GM19023 (cell line): ENCODE measurements around the gene RERE.
"Not testable (repeated sequence)": the region's sequence is repeated elsewhere in the genome, so short reads cannot be mapped to it uniquely, and the experiment has no call there.

Source experiments
- ATAC-seq: cut with Tn5 transposase; IDR thresholded peaks from one replicate; pipeline ENCODE4 v1.9.1; 2021; ENCODE audit warnings: mild to moderate bottlenecking, moderate library complexity; ENCODE audit not compliant: unreplicated experiment

RERE gene

GRCh38 chr1:8649027-8649426, 168.4 kb downstream of the RERE start:
- no peak for ATAC-seq

GRCh38 chr1:8646996-8647395, 170.4 kb downstream of the RERE start:
- no peak for ATAC-seq

- no peak for ATAC-seq
These were observed 171.3 kb downstream of the RERE start for GRCh38 chr1:8646189-8646588.

GRCh38 chr1:8643542-8644536, 173.6 kb downstream of the RERE start:
- peak; percentile 64 for ATAC-seq

- ATAC-seq: no peak
These were observed 175.3 kb downstream of the RERE start for GRCh38 chr1:8642114-8642513.

- no peak for ATAC-seq
These were observed 176.0 kb downstream of the RERE start for GRCh38 chr1:8641377-8641997.

- ATAC-seq: no peak
These were observed 176.5 kb downstream of the RERE start for GRCh38 chr1:8640950-8641349.

GRCh38 chr1:8639148-8639547, 178.3 kb downstream of the RERE start:
- ATAC-seq: no peak

GRCh38 chr1:8633741-8634501, 183.5 kb downstream of the RERE start:
- no peak for ATAC-seq

GRCh38 chr1:8632102-8632501, 185.3 kb downstream of the RERE start:
- no peak for ATAC-seq

GRCh38 chr1:8631163-8631562, 186.3 kb downstream of the RERE start:
- ATAC-seq: no peak

GRCh38 chr1:8629241-8630091, 188.0 kb downstream of the RERE start:
- peak; percentile 87 for ATAC-seq

- ATAC-seq: no peak
These were observed 188.8 kb downstream of the RERE start for GRCh38 chr1:8628606-8629005.

- no peak for ATAC-seq
These were observed 189.7 kb downstream of the RERE start for GRCh38 chr1:8627728-8628127.

- ATAC-seq: no peak
These were observed 191.2 kb downstream of the RERE start for GRCh38 chr1:8625981-8626898.

- no peak for ATAC-seq
These were observed 191.9 kb downstream of the RERE start for GRCh38 chr1:8625491-8625890.

- not testable (repeated sequence) for ATAC-seq
These were observed 193.7 kb downstream of the RERE start for GRCh38 chr1:8623651-8624192.

GRCh38 chr1:8621785-8622348, 195.6 kb downstream of the RERE start:
- not testable (repeated sequence) for ATAC-seq
